Body of pancreas (tissue), 4 donors: Measurements from ENCODE around the gene BDKRB1.

Experiments used
- POLR2A ChIP-seq, 3 donors: fragments of 450-650 bp; IDR thresholded peaks; one replicate each; pipeline ENCODE4 v1.6.1; 2016; ENCODE audit warnings: antibody characterized with exemption in 3 of 3, mild to moderate bottlenecking in 2 of 3
- TF ChIP-seq, protein P1 (sequence below), 7 experiments: fragments of 450-650 bp in 4 of 7; fragments of 200-600 bp in 3 of 7; sonication (generic) in 3 of 7; IDR thresholded peaks; one replicate each; pipeline ENCODE4 v1.5.1; 2016 to 2019; ENCODE audit warnings: antibody characterized with exemption in 7 of 7

DNA sequence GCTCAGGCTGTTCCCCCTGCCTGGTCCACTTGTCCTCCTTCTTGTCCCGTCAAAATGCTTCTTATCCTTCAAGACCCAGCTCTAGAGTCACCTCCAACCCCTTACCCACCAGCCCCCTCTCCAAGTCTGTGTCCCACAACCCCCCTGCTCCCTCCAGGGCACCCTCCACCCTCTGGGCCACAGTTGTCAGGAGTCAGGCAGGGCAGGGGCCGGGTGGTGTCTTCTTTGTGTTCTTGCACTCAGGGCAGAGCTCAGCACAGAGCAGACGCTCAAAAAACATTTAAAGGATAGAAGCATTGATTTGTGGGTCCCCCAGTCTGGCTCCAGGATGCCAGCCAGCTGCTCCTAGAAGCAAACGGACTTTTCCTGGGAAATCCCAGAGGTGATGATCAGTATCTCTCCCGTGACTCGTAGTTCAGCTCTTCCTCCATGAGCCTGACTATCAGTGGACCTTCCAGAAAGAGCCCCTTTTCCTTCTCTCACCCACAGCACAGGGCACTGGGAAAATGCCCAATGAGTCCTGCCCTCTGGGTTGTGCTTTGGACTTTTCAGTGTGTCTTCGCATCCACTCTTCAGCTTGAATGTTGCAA is 17.2 kb upstream of the BDKRB1 start:
- TF ChIP-seq, protein P1, sequence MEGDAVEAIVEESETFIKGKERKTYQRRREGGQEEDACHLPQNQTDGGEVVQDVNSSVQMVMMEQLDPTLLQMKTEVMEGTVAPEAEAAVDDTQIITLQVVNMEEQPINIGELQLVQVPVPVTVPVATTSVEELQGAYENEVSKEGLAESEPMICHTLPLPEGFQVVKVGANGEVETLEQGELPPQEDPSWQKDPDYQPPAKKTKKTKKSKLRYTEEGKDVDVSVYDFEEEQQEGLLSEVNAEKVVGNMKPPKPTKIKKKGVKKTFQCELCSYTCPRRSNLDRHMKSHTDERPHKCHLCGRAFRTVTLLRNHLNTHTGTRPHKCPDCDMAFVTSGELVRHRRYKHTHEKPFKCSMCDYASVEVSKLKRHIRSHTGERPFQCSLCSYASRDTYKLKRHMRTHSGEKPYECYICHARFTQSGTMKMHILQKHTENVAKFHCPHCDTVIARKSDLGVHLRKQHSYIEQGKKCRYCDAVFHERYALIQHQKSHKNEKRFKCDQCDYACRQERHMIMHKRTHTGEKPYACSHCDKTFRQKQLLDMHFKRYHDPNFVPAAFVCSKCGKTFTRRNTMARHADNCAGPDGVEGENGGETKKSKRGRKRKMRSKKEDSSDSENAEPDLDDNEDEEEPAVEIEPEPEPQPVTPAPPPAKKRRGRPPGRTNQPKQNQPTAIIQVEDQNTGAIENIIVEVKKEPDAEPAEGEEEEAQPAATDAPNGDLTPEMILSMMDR (IDR thresholded peaks at IDR 0.05) = no peak
- no peak for TF ChIP-seq POLR2A (IDR thresholded peaks at IDR 0.05)
